Immature natural killer cell (primary cell): ENCODE measurements around the gene OPA3. TPM values are rescaled to one million over a fixed set of nuclear protein-coding genes. Genes with fewer than 3 reads are reported as not detected.
A peak's percentile ranks its signal among the peaks of the same experiment; 100 is the strongest.

Experiments used
- DNase-seq, 3 donors: peaks; one replicate each; pipeline ENCODE4 v3.0.0; 2022; ENCODE audit warnings: mixed read lengths in 1 of 3
- H3K27ac Mint-ChIP-seq, 6 donors: one replicate each; pipeline ENCODE4 v1.8.0; 2020; ENCODE audit warnings: mixed read lengths in 6 of 6, mild to moderate bottlenecking in 5 of 6, inconsistent platforms in 4 of 6, moderate library complexity in 3 of 6
- H3K27me3 Mint-ChIP-seq, 3 donors: one replicate each; pipeline ENCODE4 v1.8.0; 2020 to 2021; ENCODE audit warnings: low read depth in 3 of 3, mild to moderate bottlenecking in 3 of 3, mixed read lengths in 3 of 3, moderate library complexity in 3 of 3, inconsistent platforms in 1 of 3
- H3K36me3 Mint-ChIP-seq, 3 donors: one replicate each; pipeline ENCODE4 v1.8.0; 2020; ENCODE audit warnings: mixed read lengths in 3 of 3, inconsistent platforms in 2 of 3, mild to moderate bottlenecking in 2 of 3
- H3K4me1 Mint-ChIP-seq, 2 donors: one replicate each; pipeline ENCODE4 v1.8.0; 2020; ENCODE audit warnings: inconsistent platforms in 2 of 2, mild to moderate bottlenecking in 2 of 2, mixed read lengths in 2 of 2, moderate library complexity in 1 of 2
- H3K4me3 Mint-ChIP-seq, 5 donors: one replicate each; pipeline ENCODE4 v1.8.0; 2020; ENCODE audit warnings: mild to moderate bottlenecking in 5 of 5, mixed read lengths in 5 of 5, inconsistent platforms in 3 of 5, moderate library complexity in 3 of 5
- H3K9me3 Mint-ChIP-seq, 6 donors: one replicate each; pipeline ENCODE4 v1.8.0; 2020; ENCODE audit warnings: mild to moderate bottlenecking in 6 of 6, mixed read lengths in 6 of 6, inconsistent platforms in 4 of 6, moderate library complexity in 3 of 6
- polyA plus RNA-seq, 3 donors: library from polyadenylated mRNA; unstranded; fragments of 300-500 nt; fragmentation: Illumina TruSeq; gene quantifications; one replicate each; pipeline ENCODE4 v1.2.3, GENCODE V29; 2021

Gene OPA3
- polyA plus RNA-seq, 3 donors from 2014 or later: 3.3 to 18.4 TPM; not detected in 1

GRCh38 chr19:45608948-45609347, 24.3 kb upstream of the OPA3 start:
- DNase-seq: no peak
- peaks cover 8 to 11% of the 10 kb centered on the region in 2 donors for H3K4me1 Mint-ChIP-seq
- H3K27me3 Mint-ChIP-seq: peaks cover 0 to 3% (median 1%) of the 10 kb centered on the region in 3 donors
- H3K27ac Mint-ChIP-seq: peak overlapping the region in 4 of 6 donors; percentile 20 to 79 (median 58)
- H3K4me3 Mint-ChIP-seq: no peak overlapping the region
- peaks cover 15 to 31% (median 16%) of the 10 kb centered on the region in 3 donors for H3K36me3 Mint-ChIP-seq
- H3K9me3 Mint-ChIP-seq: no peaks in the 10 kb centered on the region

GRCh38 chr19:45607071-45608029, 22.7 kb upstream of the OPA3 start:
- DNase-seq: peak; percentile 43 to 48 (median 47)
- peaks cover 1 to 11% (median 4%) of the 10 kb centered on the region in 3 donors for H3K27me3 Mint-ChIP-seq
- peaks cover 10 to 23% (median 12%) of the 10 kb centered on the region in 3 donors for H3K36me3 Mint-ChIP-seq
- peak overlapping the region in 5 of 6 donors; percentile 54 to 93 (median 89) for H3K27ac Mint-ChIP-seq
- H3K9me3 Mint-ChIP-seq: no peaks in the 10 kb centered on the region
- H3K4me1 Mint-ChIP-seq: peaks cover 7 to 9% of the 10 kb centered on the region in 2 donors
- H3K4me3 Mint-ChIP-seq: peak overlapping the region in 3 of 5 donors; percentile 53 to 63 (median 59)

GRCh38 chr19:45601524-45602374, 17.1 kb upstream of the OPA3 start, which contains the start of gene GPR4:
Gene GPR4 (minus strand): TSS chr19:45602212. CDS start chr19:45591866, 10,346 bp downstream.
- Mint-ChIP-seq H3K4me1 (peaks cover 15% of the 10 kb centered on the region in 2 donors), H3K27me3 (peaks cover 14 to 52% (median 21%) of the 10 kb centered on the region in 3 donors), H3K27ac (peak within 1 kb of the TSS in 3 of 6 donors; percentile 59 to 67 (median 61)), H3K9me3 (peaks cover 0 to 1% (median 0%) of the 10 kb centered on the region in 6 donors), H3K36me3 (peaks cover 0 to 6% (median 5%) of the 10 kb centered on the region in 3 donors), H3K4me3 (peak within 1 kb of the TSS in 2 of 5 donors; percentile 34 to 65)
- DNase-seq: no peak

- Mint-ChIP-seq H3K4me1 (peaks cover 15% of the 10 kb centered on the region in 2 donors), H3K27ac (peak overlapping the region in 2 of 6 donors; percentile 59 to 67), H3K9me3 (peaks cover 0 to 1% (median 0%) of the 10 kb centered on the region in 6 donors), H3K4me3 (peak overlapping the region in 1 of 5 donors; percentile 65), H3K36me3 (peaks cover 0 to 6% (median 5%) of the 10 kb centered on the region in 3 donors), H3K27me3 (peaks cover 16 to 55% (median 23%) of the 10 kb centered on the region in 3 donors)
- no peak for DNase-seq
Observed at GRCh38 chr19:45601115-45601514, 16.5 kb upstream of the OPA3 start.

- peak overlapping the region in 1 of 6 donors; percentile 33 for H3K27ac Mint-ChIP-seq
- H3K27me3 Mint-ChIP-seq: peaks cover 16 to 55% (median 23%) of the 10 kb centered on the region in 3 donors
- peaks cover 0 to 6% (median 5%) of the 10 kb centered on the region in 3 donors for H3K36me3 Mint-ChIP-seq
- H3K4me1 Mint-ChIP-seq: peaks cover 15% of the 10 kb centered on the region in 2 donors
- H3K4me3 Mint-ChIP-seq: no peak overlapping the region
- no peak for DNase-seq
- peaks cover 0 to 1% (median 0%) of the 10 kb centered on the region in 6 donors for H3K9me3 Mint-ChIP-seq
Observed at GRCh38 chr19:45600340-45600885, 15.8 kb upstream of the OPA3 start.

- Mint-ChIP-seq H3K27me3 (peaks cover 16 to 55% (median 23%) of the 10 kb centered on the region in 3 donors), H3K36me3 (peaks cover 0 to 6% (median 5%) of the 10 kb centered on the region in 3 donors), H3K4me3 (no peak overlapping the region), H3K9me3 (peaks cover 0 to 1% (median 0%) of the 10 kb centered on the region in 6 donors), H3K4me1 (peaks cover 15% of the 10 kb centered on the region in 2 donors), H3K27ac (no peak overlapping the region)
- DNase-seq: no peak
Observed at GRCh38 chr19:45599286-45599685, 14.7 kb upstream of the OPA3 start.

- H3K4me3 Mint-ChIP-seq: peak overlapping the region in 1 of 5 donors; percentile 46
- H3K36me3 Mint-ChIP-seq: peaks cover 0 to 6% (median 5%) of the 10 kb centered on the region in 3 donors
- DNase-seq: no peak
- peaks cover 0 to 1% (median 0%) of the 10 kb centered on the region in 6 donors for H3K9me3 Mint-ChIP-seq
- H3K4me1 Mint-ChIP-seq: peaks cover 15% of the 10 kb centered on the region in 2 donors
- H3K27ac Mint-ChIP-seq: no peak overlapping the region
- H3K27me3 Mint-ChIP-seq: peaks cover 16 to 53% (median 22%) of the 10 kb centered on the region in 3 donors
Observed at GRCh38 chr19:45598267-45599001, 13.8 kb upstream of the OPA3 start.

- Mint-ChIP-seq H3K9me3 (peaks cover 0 to 1% (median 0%) of the 10 kb centered on the region in 6 donors), H3K36me3 (peaks cover 0 to 6% (median 5%) of the 10 kb centered on the region in 3 donors), H3K4me1 (peaks cover 14 to 15% of the 10 kb centered on the region in 2 donors), H3K27ac (peak overlapping the region in 1 of 6 donors; percentile 37), H3K4me3 (no peak overlapping the region), H3K27me3 (peaks cover 16 to 47% (median 20%) of the 10 kb centered on the region in 3 donors)
- no peak for DNase-seq
Observed at GRCh38 chr19:45597425-45598111, 13.0 kb upstream of the OPA3 start.

GRCh38 chr19:45595814-45596213, 11.2 kb upstream of the OPA3 start:
- no peak overlapping the region for H3K4me3 Mint-ChIP-seq
- peaks cover 0 to 1% (median 0%) of the 10 kb centered on the region in 6 donors for H3K9me3 Mint-ChIP-seq
- peaks cover 12 to 49% (median 17%) of the 10 kb centered on the region in 3 donors for H3K27me3 Mint-ChIP-seq
- H3K4me1 Mint-ChIP-seq: peaks cover 7% of the 10 kb centered on the region in 2 donors
- no peak overlapping the region for H3K27ac Mint-ChIP-seq
- H3K36me3 Mint-ChIP-seq: no peaks in the 10 kb centered on the region
- no peak for DNase-seq

- no peak overlapping the region for H3K4me3 Mint-ChIP-seq
- peaks cover 0 to 1% (median 0%) of the 10 kb centered on the region in 6 donors for H3K9me3 Mint-ChIP-seq
- no peak overlapping the region for H3K27ac Mint-ChIP-seq
- H3K27me3 Mint-ChIP-seq: peaks cover 7 to 32% (median 8%) of the 10 kb centered on the region in 3 donors
- DNase-seq: no peak
- peaks cover 2 to 3% of the 10 kb centered on the region in 2 donors for H3K4me1 Mint-ChIP-seq
- H3K36me3 Mint-ChIP-seq: no peaks in the 10 kb centered on the region
Observed at GRCh38 chr19:45593520-45593919, 8.9 kb upstream of the OPA3 start.

GRCh38 chr19:45592366-45592765, 7.8 kb upstream of the OPA3 start:
- Mint-ChIP-seq H3K36me3 (no peaks in the 10 kb centered on the region), H3K27ac (no peak overlapping the region), H3K4me1 (no peaks in the 10 kb centered on the region), H3K27me3 (peaks cover 7 to 24% (median 8%) of the 10 kb centered on the region in 3 donors), H3K4me3 (no peak overlapping the region), H3K9me3 (peaks cover 0 to 1% (median 0%) of the 10 kb centered on the region in 6 donors)
- DNase-seq: no peak

GRCh38 chr19:45591638-45592005, 7.0 kb upstream of the OPA3 start:
- H3K36me3 Mint-ChIP-seq: no peaks in the 10 kb centered on the region

More at GRCh38 chr19:45591638-45592005, 7.0 kb upstream of the OPA3 start:
- no peak for DNase-seq
- Mint-ChIP-seq H3K4me1 (no peaks in the 10 kb centered on the region), H3K27ac (no peak overlapping the region), H3K27me3 (peaks cover 4 to 18% (median 7%) of the 10 kb centered on the region in 3 donors), H3K9me3 (peaks cover 0 to 1% (median 0%) of the 10 kb centered on the region in 6 donors), H3K4me3 (no peak overlapping the region)
